A673 (cell line): ENCODE measurements around the gene SUV39H1. TPM values are rescaled to one million over a fixed set of nuclear protein-coding genes. Genes with fewer than 3 reads are reported as not detected.

Experiments
- BruUV-seq: library from RNA; stranded (reverse); fragments of 400-500 nt; replicated peaks from 2 replicates; lab custom pipeline; 2021; lab: Mats Ljungman, UMichigan
- CTCF ChIA-PET: fragments of 300-600 bp; sonication (Branson Sonifier 250); formaldehyde crosslinking; loops from one replicate; lab custom pipeline; 2022; ENCODE audit warnings: antibody characterized with exemption; lab: Charles Lee
- POLR2A ChIA-PET: fragments of 300-600 bp; sonication (Branson Sonifier 250); formaldehyde crosslinking; loops from one replicate; lab custom pipeline; 2022; ENCODE audit warnings: antibody characterized with exemption; ENCODE audit not compliant: low non-redundant PET; lab: Charles Lee
- DNase-seq: peaks from one replicate; pipeline ENCODE4 v3.0.0-alpha.2; 2015; ENCODE audit warnings: low spot score
- H3K27ac ChIP-seq: fragments of 200-600 bp; sonication (generic); 2 replicates; pipeline ENCODE4 v1.5.1; 2016; ENCODE audit warnings: mixed run types, low read depth, mild to moderate bottlenecking, mixed read lengths, antibody characterized with exemption, low read length; ENCODE audit not compliant: poor library complexity, severe bottlenecking
- H3K27me3 ChIP-seq: fragments of 200-600 bp; sonication (generic); replicated peaks from 2 replicates; pipeline ENCODE4 v1.6.1; 2017; ENCODE audit warnings: mixed run types, low read depth, mild to moderate bottlenecking, mixed read lengths, antibody characterized with exemption, low read length; ENCODE audit not compliant: insufficient read depth, poor library complexity
- H3K36me3 ChIP-seq: fragments of 200-600 bp; sonication (generic); 2 replicates; pipeline ENCODE4 v1.6.1; 2016; ENCODE audit warnings: mixed run types, mild to moderate bottlenecking, mixed read lengths, antibody characterized with exemption, low read length; ENCODE audit not compliant: insufficient read depth, poor library complexity, severe bottlenecking
- H3K4me1 ChIP-seq: fragments of 200-600 bp; sonication (generic); 2 replicates; pipeline ENCODE4 v1.6.1; 2017; ENCODE audit warnings: mixed run types, mild to moderate bottlenecking, mixed read lengths, antibody characterized with exemption, low read length; ENCODE audit not compliant: insufficient read depth, poor library complexity, severe bottlenecking
- H3K4me3 ChIP-seq: fragments of 200-600 bp; sonication (generic); 2 replicates; pipeline ENCODE4 v1.5.1; 2016; ENCODE audit warnings: low read depth, mixed run types, mild to moderate bottlenecking, mixed read lengths, low read length; ENCODE audit not compliant: poor library complexity, severe bottlenecking
- H3K9me3 ChIP-seq: fragments of 200-600 bp; sonication (generic); 2 replicates; pipeline ENCODE4 v1.6.1; 2016; ENCODE audit warnings: mixed run types, low read depth, mild to moderate bottlenecking, mixed read lengths, antibody characterized with exemption, low read length; ENCODE audit not compliant: poor library complexity, severe bottlenecking
- EZH2 ChIP-seq: fragments of 200-600 bp; sonication (generic); IDR thresholded peaks from 2 replicates; pipeline ENCODE4 v1.6.1; 2017; ENCODE audit warnings: borderline replicate concordance, low read depth, mild to moderate bottlenecking, mixed read lengths, antibody characterized with exemption, low read length; ENCODE audit not compliant: poor library complexity, severe bottlenecking
- intact Hi-C: fragments of 100-400 bp; cut with micrococcal nuclease; formaldehyde crosslinking; loops from one replicate; pipeline ENCODE4 v1.10.0; 2022; ENCODE audit not compliant: unreplicated experiment
- total RNA-seq: library from RNA; stranded (reverse); gene quantifications from 2 replicates; pipeline ENCODE4 v1.2.3, GENCODE V29; 2021
- TF ChIP-seq, protein P1 (sequence below): fragments of 300-800, 200-600 bp; sonication (generic); conservative IDR thresholded peaks from 2 replicates; pipeline ENCODE4 v1.5.1; 2017; ENCODE audit warnings: low read depth, mild to moderate bottlenecking, antibody characterized with exemption, low read length, moderate library complexity, mixed read lengths

Gene SUV39H1
- total RNA-seq, 1 experiment from 2014 or later, result 29.9 TPM

GRCh38 chrX:48713847-48714246 is 17.3 kb downstream of the SUV39H1 start:
- POLR2A ChIA-PET, result no interaction called here
- CTCF ChIA-PET, result no interaction called here
- no peaks in the 10 kb centered on the region for H3K27me3 ChIP-seq
- no peak overlapping the region for H3K4me3 ChIP-seq
- H3K36me3 ChIP-seq, result no peaks in the 10 kb centered on the region
- BruUV-seq, result no TSS peak
- no peaks in the 10 kb centered on the region for H3K9me3 ChIP-seq
- no peak overlapping the region for H3K27ac ChIP-seq
- TF ChIP-seq, protein P1, sequence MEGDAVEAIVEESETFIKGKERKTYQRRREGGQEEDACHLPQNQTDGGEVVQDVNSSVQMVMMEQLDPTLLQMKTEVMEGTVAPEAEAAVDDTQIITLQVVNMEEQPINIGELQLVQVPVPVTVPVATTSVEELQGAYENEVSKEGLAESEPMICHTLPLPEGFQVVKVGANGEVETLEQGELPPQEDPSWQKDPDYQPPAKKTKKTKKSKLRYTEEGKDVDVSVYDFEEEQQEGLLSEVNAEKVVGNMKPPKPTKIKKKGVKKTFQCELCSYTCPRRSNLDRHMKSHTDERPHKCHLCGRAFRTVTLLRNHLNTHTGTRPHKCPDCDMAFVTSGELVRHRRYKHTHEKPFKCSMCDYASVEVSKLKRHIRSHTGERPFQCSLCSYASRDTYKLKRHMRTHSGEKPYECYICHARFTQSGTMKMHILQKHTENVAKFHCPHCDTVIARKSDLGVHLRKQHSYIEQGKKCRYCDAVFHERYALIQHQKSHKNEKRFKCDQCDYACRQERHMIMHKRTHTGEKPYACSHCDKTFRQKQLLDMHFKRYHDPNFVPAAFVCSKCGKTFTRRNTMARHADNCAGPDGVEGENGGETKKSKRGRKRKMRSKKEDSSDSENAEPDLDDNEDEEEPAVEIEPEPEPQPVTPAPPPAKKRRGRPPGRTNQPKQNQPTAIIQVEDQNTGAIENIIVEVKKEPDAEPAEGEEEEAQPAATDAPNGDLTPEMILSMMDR, result no peak
- no peak for TF ChIP-seq EZH2
- no peak for DNase-seq
- H3K4me1 ChIP-seq, result no peaks in the 10 kb centered on the region
- intact Hi-C loops, result no loop called here

DNA sequence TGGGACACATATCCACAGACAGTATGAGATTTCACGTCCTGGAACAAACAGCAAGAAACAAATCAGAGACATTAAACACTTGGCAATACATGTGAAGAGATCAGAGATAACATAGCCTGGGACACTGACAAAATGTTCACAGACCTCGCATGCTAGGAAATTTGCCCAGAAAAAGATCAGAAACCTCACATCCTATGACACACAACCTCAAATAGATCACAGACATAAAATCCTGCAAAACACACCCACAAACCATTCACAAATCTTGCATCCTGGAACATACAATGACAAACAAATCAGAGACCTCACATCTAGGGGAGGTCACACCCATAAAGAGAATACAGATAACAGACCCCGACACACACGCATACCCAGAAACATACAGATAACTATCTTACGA is 18.0 kb downstream of the SUV39H1 start:
- Histone ChIP-seq H3K9me3 (no peaks in the 10 kb centered on the region), H3K4me3 (no peak overlapping the region), H3K27me3 (no peaks in the 10 kb centered on the region), H3K36me3 (no peaks in the 10 kb centered on the region), H3K27ac (no peak overlapping the region), H3K4me1 (no peaks in the 10 kb centered on the region)
- TF ChIP-seq EZH2, result no peak
- TF ChIP-seq, protein P1, result no peak
- DNase-seq, result no peak
- CTCF ChIA-PET, result no interaction called here
- intact Hi-C loops, result no loop called here
- no TSS peak for BruUV-seq
- POLR2A ChIA-PET, result no interaction called here

DNA sequence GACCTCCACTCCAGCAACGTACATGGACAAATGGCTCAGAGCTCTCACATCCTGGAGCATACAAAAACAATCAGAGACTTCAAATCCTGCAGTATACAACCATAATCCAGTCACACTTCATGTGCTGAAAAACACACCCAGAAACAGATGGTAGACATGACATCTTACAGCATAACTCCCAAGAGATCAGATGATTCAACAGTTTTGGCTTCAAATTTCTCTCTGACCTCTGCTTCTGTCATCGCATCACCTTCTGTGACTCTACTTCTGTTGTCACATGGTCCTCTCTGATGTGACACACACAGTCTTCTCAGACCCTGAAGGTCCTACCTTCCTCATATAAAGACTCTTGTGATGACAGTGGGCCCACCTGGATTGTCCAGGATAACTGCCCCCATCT is 18.5 kb downstream of the SUV39H1 start:
- TF ChIP-seq, protein P1, result no peak
- TF ChIP-seq EZH2, result no peak
- no peak overlapping the region for H3K4me3 ChIP-seq
- no peaks in the 10 kb centered on the region for H3K27me3 ChIP-seq
- no peak for DNase-seq
- ChIA-PET POLR2A (no interaction called here), CTCF (no interaction called here)
- intact Hi-C loops, result no loop called here
- no peaks in the 10 kb centered on the region for H3K36me3 ChIP-seq
- H3K27ac ChIP-seq, result no peak overlapping the region
- H3K9me3 ChIP-seq, result no peaks in the 10 kb centered on the region
- no TSS peak for BruUV-seq
- no peaks in the 10 kb centered on the region for H3K4me1 ChIP-seq
